Stomach (tissue), 9 donors: ENCODE results near the gene SLC44A2. TPM values are rescaled to one million over a fixed set of nuclear protein-coding genes. Genes with fewer than 3 reads are reported as not detected.

Experiments used
- DNase-seq, 2 donors: peaks; one replicate each; pipeline versions ENCODE4 v3.0.0 to v3.0.0-alpha.2; 2013 to 2019
- H3K27ac ChIP-seq, 5 donors: fragments of 200-600 bp in 4 of 5; sonication (generic) in 4 of 5; one replicate each; pipeline ENCODE4 v1.5.1; 2013 to 2019; ENCODE audit warnings: mild to moderate bottlenecking in 1 of 5, moderate library complexity in 1 of 5
- H3K27me3 ChIP-seq, 3 donors: fragments of 200-600 bp; sonication (generic); one replicate each; pipeline ENCODE4 v1.5.1; 2017 to 2019; ENCODE audit warnings: mixed run types in 1 of 3
- H3K36me3 ChIP-seq, 4 donors: fragments of 200-600 bp; sonication (generic); 1 replicate in 3 of 4; 2 replicates in 1 of 4; pipeline ENCODE4 v1.5.1; 2016 to 2019
- H3K4me1 ChIP-seq, 4 donors: fragments of 200-600 bp; sonication (generic); one replicate each; pipeline ENCODE4 v1.5.1; 2016 to 2019
- H3K4me3 ChIP-seq, 4 donors: fragments of 200-600 bp; sonication (generic) in 3 of 4; one replicate each; pipeline ENCODE4 v1.5.1; 2016 to 2019; ENCODE audit warnings: mild to moderate bottlenecking in 1 of 4
- H3K9me3 ChIP-seq, 4 donors: fragments of 200-600 bp; sonication (generic); one replicate each; pipeline ENCODE4 v1.5.1; 2016 to 2019
- CTCF ChIP-seq, 7 experiments: fragments of 450-650 bp in 4 of 7; fragments of 200-600 bp in 3 of 7; sonication (generic) in 3 of 7; IDR thresholded peaks; one replicate each; pipeline ENCODE4 v1.5.1; 2016 to 2019; ENCODE audit warnings: antibody characterized with exemption in 7 of 7, control low read depth in 2 of 7, mild to moderate bottlenecking in 1 of 7
- EP300 ChIP-seq: sonication (generic); formaldehyde crosslinking; IDR thresholded peaks from one replicate; pipeline ENCODE4 v1.6.1; 2017; ENCODE audit warnings: antibody characterized with exemption
- POLR2A ChIP-seq, 4 donors: fragments of 450-650 bp; IDR thresholded peaks; one replicate each; pipeline ENCODE4 v1.6.1; 2016; ENCODE audit warnings: antibody characterized with exemption in 4 of 4, control low read depth in 2 of 4, mild to moderate bottlenecking in 1 of 4, moderate library complexity in 1 of 4
- POLR2AphosphoS5 ChIP-seq, 3 donors: sonication (generic); formaldehyde crosslinking; IDR thresholded peaks; one replicate each; pipeline ENCODE4 v1.6.1; 2016; ENCODE audit warnings: antibody characterized with exemption in 3 of 3
- WGBS, 5 donors: extraction: QIAGEN DNeasy Blood & Tissue Kit in 3 of 5; methylation state at CpG; one replicate each; pipeline versions ENCODE4 v1.1.5 to v1.1.7; 2013 to 2018; 5-methylcytosine and 5-hydroxymethylcytosine counted together
- intact Hi-C: fragments of 100-400 bp; cut with DNase I; formaldehyde crosslinking; loops from one replicate; pipeline ENCODE4 v1.15.1; 2023; ENCODE audit warnings: low total_unique reads
- polyA plus RNA-seq, 3 donors: library from polyadenylated mRNA; stranded (reverse); fragments of 200-250 nt; gene quantifications; one replicate each; pipeline ENCODE4 v1.2.3, GENCODE V29; 2013
- total RNA-seq, 5 donors: library from RNA; depleted of rRNA; stranded (reverse); fragments of >200 nt; gene quantifications; one replicate each; pipeline versions ENCODE4 v1.1.0 to v1.2.3, GENCODE V29; 2014 to 2016
- donor health status: healthy with polysubstance abuse.
- donor health status: Bipolar disorder and iron deficiency.
- donor health status: healthy.

SLC44A2 gene
- total and polyA plus RNA-seq, 8 donors: 26.1 to 161 (median 65.7) TPM

GRCh38 chr19:10677751-10678150 lies 52.4 kb downstream of the SLC44A2 start:
- TF ChIP-seq CTCF (IDR thresholded peaks at IDR 0.05) (no peak), POLR2AphosphoS5 (IDR thresholded peaks at IDR 0.05) (peak in 1 of 3 donors; percentile 22)
- Histone ChIP-seq H3K36me3 (peaks cover 73 to 98% (median 92%) of the 10 kb centered on the region in 4 donors), H3K9me3 (no peaks in the 10 kb centered on the region), H3K27ac (peak overlapping the region in 1 of 5 donors; percentile 7), H3K4me3 (no peak overlapping the region), H3K4me1 (peaks cover 0 to 20% (median 5%) of the 10 kb centered on the region in 4 donors), H3K27me3 (no peaks in the 10 kb centered on the region)
- WGBS, 5 donors: 30 to 66% (median 56%) methylated on average over 10 to 13 of the region's 13 CpGs
- peak in 1 of 2 donors; percentile 82 for DNase-seq
- intact Hi-C loops: no loop called here

- WGBS, 5 donors: 85 to 90% (median 85%) methylated on average over 9 to 12 of the region's 12 CpGs
- Histone ChIP-seq H3K4me1 (peaks cover 0 to 12% (median 5%) of the 10 kb centered on the region in 4 donors), H3K27me3 (no peaks in the 10 kb centered on the region), H3K4me3 (no peak overlapping the region), H3K9me3 (no peaks in the 10 kb centered on the region), H3K36me3 (peaks cover 79 to 98% (median 92%) of the 10 kb centered on the region in 4 donors), H3K27ac (no peak overlapping the region)
- no peak for DNase-seq
- intact Hi-C loops: no loop called here
- TF ChIP-seq POLR2A (IDR thresholded peaks at IDR 0.05): no peak
- TF ChIP-seq EP300: no peak
- no peak for TF ChIP-seq POLR2AphosphoS5 (IDR thresholded peaks at IDR 0.05)
- TF ChIP-seq CTCF (IDR thresholded peaks at IDR 0.05): no peak
Observed at GRCh38 chr19:10678813-10679212, 53.5 kb downstream of the SLC44A2 start.

GRCh38 chr19:10679743-10680142 lies 54.4 kb downstream of the SLC44A2 start:
- H3K9me3 ChIP-seq: no peaks in the 10 kb centered on the region
- peaks cover 87 to 100% (median 96%) of the 10 kb centered on the region in 4 donors for H3K36me3 ChIP-seq
- TF ChIP-seq CTCF (IDR thresholded peaks at IDR 0.05) (no peak), POLR2A (IDR thresholded peaks at IDR 0.05) (no peak)
- WGBS, 5 donors: 93 to 96% (median 95%) methylated on average over 8 to 18 of the region's 18 CpGs
- H3K27me3 ChIP-seq: no peaks in the 10 kb centered on the region
- no peak overlapping the region for H3K4me3 ChIP-seq
- H3K27ac ChIP-seq: no peak overlapping the region
- intact Hi-C loops: no loop called here
- no peak for DNase-seq
- H3K4me1 ChIP-seq: peaks cover 0 to 12% (median 5%) of the 10 kb centered on the region in 4 donors

- 90 to 95% (median 93%) methylated on average over 10 to 15 of the region's 15 CpGs for WGBS, 5 donors
- H3K4me3 ChIP-seq: no peak overlapping the region
- peaks cover 89 to 100% (median 98%) of the 10 kb centered on the region in 4 donors for H3K36me3 ChIP-seq
- no peaks in the 10 kb centered on the region for H3K27me3 ChIP-seq
- H3K9me3 ChIP-seq: no peaks in the 10 kb centered on the region
- no peak overlapping the region for H3K27ac ChIP-seq
- intact Hi-C loops: no loop called here
- no peak for DNase-seq
- H3K4me1 ChIP-seq: peaks cover 0 to 12% (median 5%) of the 10 kb centered on the region in 4 donors
- TF ChIP-seq POLR2A (IDR thresholded peaks at IDR 0.05): no peak
- no peak for TF ChIP-seq EP300
- no peak for TF ChIP-seq POLR2AphosphoS5 (IDR thresholded peaks at IDR 0.05)
- no peak for TF ChIP-seq CTCF (IDR thresholded peaks at IDR 0.05)
Observed at GRCh38 chr19:10680545-10681135, 55.3 kb downstream of the SLC44A2 start.
